Measurements from ENCODE around the gene KCNK7.

The KCNK7 gene

DNA sequence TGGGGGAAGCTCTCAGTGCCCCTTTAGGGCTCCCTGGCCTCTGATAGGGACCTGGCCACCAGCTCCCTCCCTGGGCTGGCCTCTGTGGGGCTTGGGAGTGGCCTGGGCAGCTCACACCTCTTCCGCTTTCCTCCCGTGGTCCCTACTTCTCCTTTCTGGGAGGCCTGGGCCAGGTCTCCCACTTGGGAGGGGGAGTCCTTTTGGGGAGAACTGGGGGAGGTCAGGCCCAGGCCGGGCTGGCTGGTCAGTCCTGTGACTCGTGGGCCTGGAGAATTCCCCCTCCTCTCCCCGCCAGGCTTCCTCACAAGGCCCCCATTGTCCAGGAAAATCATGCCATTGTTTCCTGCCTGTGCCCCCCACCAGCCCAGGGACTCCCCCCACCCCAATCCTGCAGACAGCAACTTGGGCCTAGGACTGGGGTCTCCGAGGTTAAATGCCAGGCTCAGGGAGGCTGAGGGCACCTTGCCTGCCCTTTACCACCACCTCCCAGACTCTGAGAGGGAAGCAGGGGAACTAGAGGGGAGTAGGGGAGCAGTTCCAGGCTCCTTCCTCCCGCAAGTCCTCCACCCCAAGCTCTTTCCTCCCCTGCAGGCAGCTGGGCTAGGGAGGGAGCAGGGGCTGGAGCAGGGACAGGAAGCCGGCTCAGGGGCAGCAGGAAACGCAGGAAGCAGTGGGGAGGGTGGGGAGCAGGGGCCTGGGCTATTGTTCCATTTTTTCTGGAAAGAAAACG is 15.6 kb upstream of the KCNK7 start:
- DNase-seq (ENCODE audit: low read depth in 3 of 3) = no peak

GRCh38 chr11:65610404-65610803 is 14.8 kb upstream of the KCNK7 start:
- DNase-seq (ENCODE audit: low read depth in 3 of 3) = no peak

GRCh38 chr11:65609665-65610064 is 14.1 kb upstream of the KCNK7 start:
- no peak for DNase-seq (ENCODE audit: low read depth in 3 of 3)

DNA sequence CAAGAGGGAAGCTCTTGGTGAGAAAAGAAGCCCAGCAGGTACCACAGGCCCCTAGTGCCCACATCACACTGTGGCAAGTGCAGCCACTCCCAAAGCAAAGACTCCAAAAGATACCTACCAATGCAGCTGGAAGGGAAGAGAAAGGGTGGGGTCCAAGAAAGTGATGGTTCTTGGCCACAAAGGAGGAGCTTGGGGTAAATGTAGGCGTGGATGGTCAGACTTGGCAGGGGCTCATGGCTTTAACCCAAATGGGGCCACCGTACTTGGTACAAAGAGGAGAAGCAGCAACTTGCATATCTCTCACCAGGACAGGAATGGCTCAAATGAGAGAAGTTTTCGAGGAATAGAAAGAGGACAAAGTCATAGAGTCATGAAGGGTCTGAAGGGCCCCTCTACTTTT is 13.6 kb upstream of the KCNK7 start:
- no peak for DNase-seq (ENCODE audit: low read depth in 3 of 3)

DNA sequence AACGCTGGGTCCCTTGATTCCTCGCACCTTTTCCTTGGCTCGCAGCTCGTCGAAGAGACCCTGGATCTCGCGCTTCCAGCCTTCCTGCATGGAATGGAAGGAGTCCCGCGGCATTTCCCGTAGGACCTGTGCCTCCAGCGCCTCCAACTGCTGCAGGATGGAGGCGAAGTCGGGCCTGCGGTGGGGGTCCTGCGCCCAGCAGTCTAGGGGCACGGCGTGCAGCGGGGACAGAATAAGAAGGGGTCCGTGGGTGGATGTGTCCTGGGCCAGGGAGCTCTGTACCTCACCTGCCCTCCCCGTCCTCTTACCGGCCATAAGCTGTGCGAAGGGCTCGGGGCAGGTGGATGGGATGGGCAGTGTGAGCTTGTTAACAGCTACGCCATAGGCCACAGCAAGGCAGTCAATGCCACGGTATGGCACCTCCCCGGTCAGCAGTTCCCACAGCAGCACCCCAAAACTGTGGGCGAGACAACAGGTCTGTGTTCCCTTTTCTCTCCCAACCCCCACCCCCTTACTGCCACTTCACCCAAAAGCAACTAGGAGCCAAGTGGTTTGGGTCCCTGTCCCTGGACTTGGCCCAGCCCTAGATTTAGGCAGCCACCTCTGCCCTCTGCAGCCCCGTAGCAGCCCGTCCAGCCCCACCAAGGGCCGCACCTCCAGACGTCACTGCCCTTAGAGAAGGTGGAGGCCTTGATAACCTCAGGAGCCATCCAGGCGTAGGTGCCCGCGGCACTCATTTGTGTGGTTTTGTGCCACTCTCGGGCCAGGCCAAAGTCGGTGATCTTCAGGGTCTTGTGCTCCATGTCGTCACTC is 12.2 kb upstream of the KCNK7 start:
- no peak for DNase-seq (ENCODE audit: low read depth in 3 of 3)

- DNase-seq (ENCODE audit: low read depth in 3 of 3) = no peak
Observed at GRCh38 chr11:65606876-65607613, 11.4 kb upstream of the KCNK7 start.

DNA sequence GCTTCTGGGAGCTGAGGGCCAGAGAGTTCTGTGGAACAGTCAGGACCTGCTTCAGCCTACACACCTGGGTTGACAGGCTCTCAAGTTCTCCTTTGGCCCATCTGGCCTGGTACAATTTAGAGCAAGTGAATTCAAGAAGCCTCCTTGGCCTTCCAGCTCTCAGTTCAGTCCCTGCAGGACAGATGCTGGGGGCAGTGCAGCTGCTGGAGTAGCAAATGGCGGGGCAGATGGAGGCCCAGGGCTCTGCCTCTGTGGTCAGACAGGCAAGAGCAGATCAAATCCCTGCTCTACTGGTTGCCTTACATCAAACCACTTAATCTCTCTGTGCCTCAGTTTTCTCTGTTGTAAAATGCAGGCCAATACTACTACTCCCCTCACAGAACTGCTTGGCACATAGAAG is 8.7 kb upstream of the KCNK7 start:
- DNase-seq (ENCODE audit: low read depth in 3 of 3) = no peak

DNA sequence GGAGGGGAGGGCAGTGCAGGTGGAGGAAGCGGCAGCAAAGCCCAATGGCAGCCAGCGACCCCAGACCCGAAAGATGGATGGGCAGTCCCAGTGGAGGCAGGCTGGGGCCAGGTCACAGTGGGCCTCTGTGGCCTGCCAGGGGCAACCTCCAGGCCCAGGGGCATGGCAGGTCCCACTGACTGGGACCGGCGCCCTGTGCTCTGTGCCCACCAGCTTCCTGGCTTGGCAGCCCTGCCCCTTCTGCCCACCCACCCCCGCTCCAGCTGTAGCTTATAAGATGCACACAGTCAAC is 4.3 kb upstream of the KCNK7 start:
- DNase-seq (ENCODE audit: low read depth in 3 of 3) = no peak

- no peak for DNase-seq (ENCODE audit: low read depth in 3 of 3)
Observed at GRCh38 chr11:65599216-65599954, 3.8 kb upstream of the KCNK7 start.

DNA sequence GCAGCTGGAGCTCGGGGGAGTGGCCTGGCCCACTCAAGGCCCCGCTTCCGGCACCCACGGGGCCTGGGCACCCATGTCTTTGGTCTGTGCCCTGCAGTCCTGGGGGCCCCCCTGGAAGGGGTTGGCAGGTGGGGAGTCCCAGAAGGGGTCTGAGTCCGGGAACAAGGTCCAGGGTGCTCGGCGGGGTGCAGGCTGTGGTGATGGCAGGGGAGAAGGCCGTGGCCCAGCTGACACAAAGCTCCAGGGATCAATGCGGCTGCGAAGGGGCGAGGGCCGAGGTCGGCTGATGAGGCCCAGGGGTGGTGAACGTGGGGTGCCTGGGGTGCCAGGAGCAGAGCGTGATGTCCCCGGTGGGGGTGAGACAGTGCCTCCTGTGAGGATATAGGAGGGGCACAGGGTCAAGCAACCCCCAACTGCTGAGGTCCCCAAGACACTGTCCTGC is 2.7 kb upstream of the KCNK7 start:
- no peak for DNase-seq (ENCODE audit: low read depth in 3 of 3)

DNA sequence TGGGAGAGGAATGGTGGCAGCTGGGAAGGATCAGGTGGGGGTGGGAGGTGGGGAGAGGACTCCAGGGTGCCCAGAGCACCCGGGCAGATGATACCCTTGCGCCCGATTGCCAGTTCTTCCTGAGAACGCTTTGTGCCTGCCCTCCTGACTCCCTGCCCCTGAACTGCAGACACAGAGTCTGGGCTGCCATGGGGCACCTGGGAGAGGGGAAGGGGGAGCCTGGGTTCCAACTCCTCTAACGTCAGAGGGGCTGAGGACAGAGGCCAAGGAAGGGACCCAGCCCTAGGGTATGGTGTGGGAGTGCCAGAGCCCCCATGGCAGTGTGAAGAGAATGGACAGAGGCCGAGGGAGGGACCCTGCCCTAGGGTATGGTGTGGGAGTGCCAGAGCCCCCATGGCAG is 920 bp upstream of the KCNK7 start:
- DNase-seq (ENCODE audit: low read depth in 3 of 3) = no peak

DNA sequence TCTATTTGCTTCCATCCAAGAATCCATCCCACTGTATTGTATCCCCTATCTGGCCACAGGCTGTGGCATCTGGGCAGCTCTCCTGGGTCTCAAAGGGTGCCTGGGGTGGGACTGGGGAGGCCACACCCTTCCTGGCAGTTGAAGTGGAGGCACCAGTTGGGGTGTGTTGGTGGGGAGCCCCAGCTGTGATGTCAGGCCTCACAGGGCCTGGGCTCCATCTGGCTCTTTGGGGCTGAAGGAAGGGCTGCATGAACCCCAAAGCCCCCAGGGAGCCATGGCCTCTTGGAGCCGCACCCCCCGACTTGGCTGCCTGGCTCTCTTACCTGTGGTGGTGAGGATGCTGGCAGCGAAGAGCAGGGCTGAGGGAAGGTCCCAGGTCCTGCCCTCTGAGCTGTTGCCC is 469 bp downstream of the KCNK7 start:
- no peak for DNase-seq (ENCODE audit: low read depth in 3 of 3)

DNA sequence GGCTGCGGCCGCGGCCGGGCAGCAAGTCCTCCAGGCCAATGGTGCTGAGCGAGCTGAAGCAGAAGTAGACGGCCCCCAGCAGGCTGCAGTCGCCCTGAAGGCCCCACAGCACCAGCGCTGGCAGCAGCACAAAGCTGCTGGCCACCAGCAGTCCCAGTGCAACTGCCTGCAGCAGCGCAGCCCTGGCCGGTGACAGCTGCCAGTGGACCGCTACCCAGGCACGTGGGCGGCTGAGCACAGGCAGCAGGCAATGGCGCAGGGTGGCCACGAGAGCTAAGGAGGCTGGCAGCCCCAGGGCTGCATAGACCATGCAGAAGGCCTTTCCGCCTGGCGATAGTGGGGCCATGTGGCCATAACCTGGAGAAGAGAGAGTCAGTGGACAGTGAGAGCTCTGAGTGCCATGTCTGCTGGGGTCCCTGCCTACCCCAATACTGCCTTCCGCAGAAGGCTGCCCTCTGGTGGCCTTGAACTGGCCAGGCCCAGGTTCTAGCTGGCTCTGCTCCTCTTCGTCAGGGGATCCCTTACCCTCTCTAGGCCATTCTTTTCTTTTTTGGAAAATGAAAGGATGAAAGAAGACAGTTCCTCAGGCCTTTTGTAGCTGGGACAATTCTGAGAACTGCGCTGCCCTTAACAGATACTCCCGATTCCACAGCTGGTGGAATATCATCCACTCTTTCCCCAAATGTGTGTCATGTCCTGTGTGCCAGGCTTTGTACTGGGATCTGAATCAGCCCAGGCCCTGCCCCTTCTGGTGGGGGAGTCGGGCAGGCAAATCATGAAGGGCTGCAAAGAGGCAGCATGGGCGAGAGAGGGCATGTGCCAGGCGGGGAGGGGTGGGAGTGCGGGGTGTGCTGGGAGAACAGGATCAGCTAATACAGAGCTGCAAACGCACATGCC is 1.8 kb downstream of the KCNK7 start:
- no peak for DNase-seq (ENCODE audit: low read depth in 3 of 3)

- no peak for DNase-seq (ENCODE audit: low read depth in 3 of 3)
Observed at GRCh38 chr11:65592858-65593517, 2.6 kb downstream of the KCNK7 start.

DNA sequence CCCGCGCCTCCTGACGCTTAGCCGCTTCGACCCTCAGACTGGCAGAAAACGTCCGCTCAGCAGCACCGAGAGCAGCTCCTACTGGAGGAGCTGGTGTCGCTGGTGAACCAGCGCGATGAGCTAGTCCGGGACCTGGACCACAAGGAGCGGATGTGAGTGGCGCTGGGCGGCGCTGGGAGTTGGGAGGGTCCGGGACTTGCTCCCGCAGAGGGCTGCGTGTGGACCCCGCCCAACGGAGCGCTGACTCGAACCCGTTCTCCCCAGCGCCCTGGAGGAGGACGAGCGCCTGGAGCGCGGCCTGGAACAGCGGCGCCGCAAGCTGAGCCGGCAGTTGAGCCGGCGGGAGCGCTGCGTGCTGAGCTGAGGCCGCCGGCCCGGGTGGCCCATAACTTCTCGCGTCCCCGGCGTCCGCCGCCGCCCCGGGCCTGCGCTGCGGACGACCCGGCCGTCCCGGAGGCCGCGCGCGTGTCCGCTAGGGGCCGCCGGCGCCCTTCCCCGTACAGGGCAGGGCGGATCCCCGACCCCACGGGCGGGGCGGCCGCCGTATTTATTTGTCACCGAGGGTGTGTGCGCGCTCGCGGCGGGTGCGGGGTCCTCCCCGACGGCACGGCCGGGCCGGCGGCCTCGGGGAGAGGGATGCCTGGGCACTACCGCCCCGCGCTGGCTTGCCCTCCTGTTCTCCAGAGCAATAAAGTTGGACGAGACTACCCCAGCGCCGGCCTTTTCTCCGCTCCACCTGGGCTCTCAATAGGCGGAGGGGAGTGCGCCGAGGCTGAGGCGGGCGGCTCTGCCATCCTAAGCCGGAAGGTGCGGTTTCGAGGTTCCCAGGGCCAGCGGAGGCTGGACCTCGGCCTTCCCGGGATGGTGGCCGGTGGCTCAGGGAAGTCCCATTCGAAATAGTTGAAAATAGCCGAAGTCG is 3.4 kb downstream of the KCNK7 start:
- no peak for DNase-seq (ENCODE audit: low read depth in 3 of 3)

DNA sequence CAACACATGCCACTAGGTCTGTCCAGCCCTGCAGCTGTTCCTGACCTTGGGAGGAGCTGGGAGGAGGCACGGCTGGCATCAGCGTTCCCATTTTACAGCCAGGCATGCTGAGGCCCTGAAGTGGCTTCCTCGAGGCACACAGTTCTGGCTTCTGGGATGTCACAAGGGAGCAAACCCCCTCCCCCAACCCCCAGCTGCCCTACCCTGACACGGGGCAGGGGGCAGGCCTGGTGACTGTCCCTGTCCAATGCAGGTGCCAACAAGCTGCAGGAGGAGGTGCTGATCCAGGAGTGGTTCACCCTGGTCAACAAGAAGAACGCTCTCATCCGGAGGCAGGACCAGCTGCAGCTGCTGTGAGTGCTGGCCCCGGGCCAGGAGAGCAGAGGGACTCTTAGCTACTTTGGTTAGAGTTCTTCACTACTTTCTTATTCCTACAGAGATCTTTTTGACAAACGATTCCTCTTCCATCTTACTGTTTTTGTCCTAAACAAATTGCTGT is 5.3 kb downstream of the KCNK7 start:
- DNase-seq (ENCODE audit: low read depth in 3 of 3) = no peak

GRCh38 chr11:65589444-65590239 is 6.0 kb downstream of the KCNK7 start:
- DNase-seq (ENCODE audit: low read depth in 3 of 3) = no peak

All from stimulated activated CD4-positive, alpha-beta T cell treated with anti-CD3 and anti-CD28 coated beads, TNF-alpha, amount 100 ng/mL, for 4 hours (primary cell).